ENCODE results near the gene XCL2. TPM values are rescaled to one million over a fixed set of nuclear protein-coding genes. Genes with fewer than 3 reads are reported as not detected.
A peak's percentile ranks its signal among the peaks of the same experiment; 100 is the strongest.
"Not testable (repeated sequence)": the region's sequence is repeated elsewhere in the genome, so short reads cannot be mapped to it uniquely, and the experiment has no call there.

Gene XCL2
- total RNA-seq, 1 experiment from 2014 or later, result not detected

- TF ChIP-seq, protein P1, sequence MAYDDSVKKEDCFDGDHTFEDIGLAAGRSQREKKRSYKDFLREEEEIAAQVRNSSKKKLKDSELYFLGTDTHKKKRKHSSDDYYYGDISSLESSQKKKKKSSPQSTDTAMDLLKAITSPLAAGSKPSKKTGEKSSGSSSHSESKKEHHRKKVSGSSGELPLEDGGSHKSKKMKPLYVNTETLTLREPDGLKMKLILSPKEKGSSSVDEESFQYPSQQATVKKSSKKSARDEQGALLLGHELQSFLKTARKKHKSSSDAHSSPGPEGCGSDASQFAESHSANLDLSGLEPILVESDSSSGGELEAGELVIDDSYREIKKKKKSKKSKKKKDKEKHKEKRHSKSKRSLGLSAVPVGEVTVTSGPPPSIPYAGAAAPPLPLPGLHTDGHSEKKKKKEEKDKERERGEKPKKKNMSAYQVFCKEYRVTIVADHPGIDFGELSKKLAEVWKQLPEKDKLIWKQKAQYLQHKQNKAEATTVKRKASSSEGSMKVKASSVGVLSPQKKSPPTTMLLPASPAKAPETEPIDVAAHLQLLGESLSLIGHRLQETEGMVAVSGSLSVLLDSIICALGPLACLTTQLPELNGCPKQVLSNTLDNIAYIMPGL (CRISPR knock-in tag; IDR thresholded peaks at IDR 0.05), result no peak
- no peak for TF ChIP-seq RORB (CRISPR knock-in tag; IDR thresholded peaks at IDR 0.05)
These were observed 39.8 kb upstream of the XCL2 start (continued) for GRCh38 chr1:168583571-168583970.

DNA sequence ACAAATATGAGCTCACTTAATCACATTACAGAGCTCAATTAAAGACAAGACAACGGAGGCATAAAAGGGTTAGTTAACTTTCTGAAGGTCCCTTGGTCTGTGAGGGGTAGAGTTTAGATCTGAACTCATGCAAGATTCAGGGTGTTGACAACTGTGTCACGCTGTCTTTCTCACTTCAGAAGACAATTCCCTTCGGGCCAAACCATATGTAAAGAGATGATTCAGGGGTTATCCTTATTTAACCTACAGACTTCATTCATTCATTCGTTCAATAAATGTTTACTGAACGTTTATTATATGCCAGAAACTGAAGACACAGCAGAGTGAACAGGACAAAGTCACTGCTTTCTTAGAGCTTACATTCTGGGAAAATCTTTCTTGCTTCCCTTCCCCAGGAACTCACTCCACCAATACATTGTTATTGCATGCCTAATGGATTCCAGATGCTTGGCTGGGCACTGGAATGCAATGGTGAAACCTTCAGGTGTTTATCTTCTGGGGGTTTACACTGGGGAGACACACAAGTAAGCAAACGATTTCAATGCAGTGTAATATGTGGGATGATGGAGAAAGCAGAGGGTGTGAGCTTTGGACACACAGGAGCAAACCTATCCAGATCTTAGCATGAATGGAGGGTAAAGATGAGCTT lies 39.0 kb upstream of the XCL2 start:
- Mint-ChIP-seq H3K4me3 (no peak overlapping the region), H3K4me1 (peaks cover 6% of the 10 kb centered on the region; the same call in 1 of the 2 replicates), H3K36me3 (no peaks in the 10 kb centered on the region), H3K27ac (0 out of 2 replicates have a peak overlapping the region, but pooled peaks have one; percentile 0), H3K27me3 (ENCODE audit: low read depth) (no peaks in the 10 kb centered on the region), H3K9me3 (peaks cover 9% of the 10 kb centered on the region)
- no peak for TF ChIP-seq NR1H2 (CRISPR knock-in tag; IDR thresholded peaks at IDR 0.05)
- no peak for TF ChIP-seq NFYB (CRISPR knock-in tag; conservative IDR thresholded peaks at IDR 0.05; ENCODE audit: low read depth)
- ChIA-PET POLR2A (no interaction called here), CTCF (interaction anchor here (1.3 to 2.1 kb wide), 2 partner anchors 21 to 240 kb away, joined by 4 to 6 read pairs; no protein-coding TSS in a partner anchor)
- ATAC-seq, result no peak
- no peak for DNase-seq (ENCODE audit: low spot score)

DNA sequence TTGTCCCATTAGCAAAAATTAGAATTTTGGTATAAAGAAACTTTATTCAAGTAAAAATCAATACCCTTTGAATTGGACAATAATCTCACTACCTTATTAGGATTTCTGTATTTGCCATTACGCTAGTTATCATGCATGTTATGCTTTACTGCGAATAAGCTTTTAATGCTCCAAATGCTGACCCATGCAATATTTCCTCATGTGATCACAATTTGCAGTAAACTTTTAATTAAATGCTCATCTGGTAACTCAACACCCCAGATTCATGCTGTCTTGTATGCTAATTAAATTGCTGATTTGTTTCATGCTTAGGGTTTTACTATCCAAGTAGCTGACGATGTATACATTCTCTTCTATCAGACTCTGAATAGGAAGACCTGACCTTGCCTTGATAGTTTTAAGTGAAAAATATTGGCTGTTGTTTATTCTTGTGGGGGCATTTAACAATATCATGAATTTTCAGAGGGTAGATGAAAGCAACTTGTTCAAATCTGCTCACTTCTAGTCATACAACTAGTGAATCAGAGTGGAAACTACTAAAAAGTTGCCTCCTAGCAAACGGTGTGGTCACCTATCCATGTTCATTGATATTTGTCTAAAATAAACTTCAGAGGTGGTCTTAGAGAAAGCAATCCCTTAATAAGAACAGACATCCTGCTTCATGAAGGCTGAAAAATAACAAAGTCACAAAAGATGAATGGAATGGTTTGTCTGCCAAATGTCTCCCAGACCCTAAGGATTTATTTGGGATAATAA lies 38.2 kb upstream of the XCL2 start:
- TF ChIP-seq ZNF396 (CRISPR knock-in tag; IDR thresholded peaks at IDR 0.05; ENCODE audit: borderline replicate concordance), result no peak
- no peak for TF ChIP-seq PRRX2 (CRISPR knock-in tag; IDR thresholded peaks at IDR 0.05)
- no peak for TF ChIP-seq FOXK1 (CRISPR knock-in tag; IDR thresholded peaks at IDR 0.05)
- TF ChIP-seq ZNF232 (CRISPR knock-in tag; IDR thresholded peaks at IDR 0.05), result no peak
- no peak for TF ChIP-seq KAT7 (CRISPR knock-in tag; IDR thresholded peaks at IDR 0.05; ENCODE audit: borderline replicate concordance)
- TF ChIP-seq EMX1 (CRISPR knock-in tag; IDR thresholded peaks at IDR 0.05), result no peak
- TF ChIP-seq ZBTB21 (CRISPR knock-in tag; IDR thresholded peaks at IDR 0.05; ENCODE audit: borderline replicate concordance), result no peak
- Mint-ChIP-seq H3K27ac (no peak overlapping the region), H3K4me1 (peaks cover 6% of the 10 kb centered on the region; the same call in 1 of the 2 replicates), H3K9me3 (peaks cover 3% of the 10 kb centered on the region; the same call in 1 of the 2 replicates), H3K36me3 (no peaks in the 10 kb centered on the region), H3K4me3 (no peak overlapping the region), H3K27me3 (ENCODE audit: low read depth) (no peaks in the 10 kb centered on the region)
- POLR2A ChIA-PET, result no interaction called here
- DNase-seq (ENCODE audit: low spot score) (no peak), ATAC-seq (no peak)
- CTCF ChIA-PET, result interaction anchor here (1.3 to 2.1 kb wide), 2 partner anchors 21 to 239 kb away, joined by 4 to 6 read pairs; no protein-coding TSS in a partner anchor

DNA sequence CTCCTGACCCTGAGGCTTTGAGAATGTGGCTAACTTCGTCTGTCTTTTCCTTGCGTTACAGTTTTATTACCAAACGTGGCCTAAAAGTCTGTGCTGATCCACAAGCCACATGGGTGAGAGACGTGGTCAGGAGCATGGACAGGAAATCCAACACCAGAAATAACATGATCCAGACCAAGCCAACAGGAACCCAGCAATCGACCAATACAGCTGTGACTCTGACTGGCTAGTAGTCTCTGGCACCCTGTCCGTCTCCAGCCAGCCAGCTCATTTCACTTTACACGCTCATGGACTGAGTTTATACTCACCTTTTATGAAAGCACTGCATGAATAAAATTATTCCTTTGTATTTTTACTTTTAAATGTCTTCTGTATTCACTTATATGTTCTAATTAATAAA lies 37.2 kb upstream of the XCL2 start:
- H3K27me3 Mint-ChIP-seq (ENCODE audit: low read depth); H3K27ac Mint-ChIP-seq; H3K4me1 Mint-ChIP-seq; POLR2A ChIA-PET; H3K4me3 Mint-ChIP-seq; H3K9me3 Mint-ChIP-seq; DNase-seq (ENCODE audit: low spot score); ATAC-seq; H3K36me3 Mint-ChIP-seq; CTCF ChIA-PET: not testable (repeated sequence)

DNA sequence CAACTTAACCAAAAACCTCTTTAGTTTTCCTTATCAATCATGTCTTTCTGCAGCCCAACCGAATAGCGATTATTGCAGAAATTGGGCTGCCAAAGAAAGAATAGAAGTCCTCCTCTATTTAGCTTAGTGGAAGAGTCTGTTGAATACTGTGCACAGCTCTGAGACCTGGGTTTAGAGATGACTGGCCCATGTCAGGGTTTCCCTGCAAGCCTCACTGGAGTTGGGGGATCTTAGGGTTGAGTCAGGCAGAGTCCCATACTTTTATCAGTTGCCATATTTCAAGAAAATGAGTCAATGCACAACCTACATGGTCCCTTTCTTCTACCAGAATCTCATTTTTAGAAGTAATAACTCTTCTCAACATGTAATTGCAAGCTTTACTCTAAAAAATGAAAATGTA lies 36.5 kb upstream of the XCL2 start:
- H3K9me3 Mint-ChIP-seq; H3K27ac Mint-ChIP-seq; POLR2A ChIA-PET; H3K4me1 Mint-ChIP-seq; H3K4me3 Mint-ChIP-seq; CTCF ChIA-PET; DNase-seq (ENCODE audit: low spot score); H3K36me3 Mint-ChIP-seq; ATAC-seq; H3K27me3 Mint-ChIP-seq (ENCODE audit: low read depth): not testable (repeated sequence)

- H3K36me3 Mint-ChIP-seq; DNase-seq (ENCODE audit: low spot score); H3K27ac Mint-ChIP-seq; POLR2A ChIA-PET; H3K9me3 Mint-ChIP-seq; ATAC-seq; H3K27me3 Mint-ChIP-seq (ENCODE audit: low read depth); H3K4me3 Mint-ChIP-seq; H3K4me1 Mint-ChIP-seq: not testable (repeated sequence)
- CTCF ChIA-PET, result interaction anchor here (0.7 to 1.5 kb wide), 2 partner anchors 25 to 236 kb away, joined by 3 to 5 read pairs; no protein-coding TSS in a partner anchor
These were observed 34.9 kb upstream of the XCL2 start for GRCh38 chr1:168578531-168579185.

- POLR2A ChIA-PET, result not testable (repeated sequence)
These were observed 32.5 kb upstream of the XCL2 start, which contains the start of gene XCL1 for GRCh38 chr1:168576245-168576688. Gene XCL1 (plus strand): TSS chr1:168576605. CDS start chr1:168576638, 33 bp downstream.

GRCh38 chr1:168574234-168574633 lies 30.4 kb upstream of the XCL2 start:
- POLR2A ChIA-PET; H3K27ac Mint-ChIP-seq; H3K36me3 Mint-ChIP-seq; CTCF ChIA-PET; H3K4me3 Mint-ChIP-seq; DNase-seq (ENCODE audit: low spot score); H3K27me3 Mint-ChIP-seq (ENCODE audit: low read depth); H3K9me3 Mint-ChIP-seq: not testable (repeated sequence)
- peaks cover 28% of the 10 kb centered on the region for H3K4me1 Mint-ChIP-seq
- ATAC-seq, result peak; percentile 76

More at GRCh38 chr1:168576245-168576688, 32.5 kb upstream of the XCL2 start, which contains the start of gene XCL1:
- DNase-seq (ENCODE audit: low spot score); H3K4me3 Mint-ChIP-seq; H3K27me3 Mint-ChIP-seq (ENCODE audit: low read depth); CTCF ChIA-PET; H3K36me3 Mint-ChIP-seq; ATAC-seq; H3K9me3 Mint-ChIP-seq; H3K27ac Mint-ChIP-seq: not testable (repeated sequence)
- peaks cover 10% of the 10 kb centered on the region for H3K4me1 Mint-ChIP-seq
